ENCODE measurements around the gene PDE4A.

PDE4A gene

DNA sequence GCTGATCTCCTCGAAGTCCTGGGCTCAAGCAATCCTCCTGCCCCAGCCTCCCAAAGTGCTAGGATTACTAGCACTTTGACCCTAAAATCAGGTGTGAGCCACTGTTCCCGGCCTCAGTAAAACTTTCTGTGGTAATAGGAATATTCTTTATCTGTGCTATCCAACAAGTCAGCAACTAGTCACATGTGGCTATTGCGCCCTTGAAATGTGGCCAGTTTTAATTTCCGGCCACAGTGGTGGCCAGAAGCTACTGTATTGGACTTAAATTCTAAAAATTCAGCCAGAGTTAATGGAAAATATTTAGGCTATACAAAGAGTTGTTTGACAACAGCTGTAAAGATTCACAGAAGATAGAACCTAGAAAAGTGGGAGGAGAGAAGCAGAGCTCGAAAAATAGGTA lies 52.9 kb downstream of the PDE4A start:
- H3K9ac ChIP-seq (ENCODE audit: insufficient read length, low read depth), result no peak overlapping the region
- no peak overlapping the region for H3K4me3 ChIP-seq (ENCODE audit: insufficient read length, low read depth)
- peaks cover 3% of the 10 kb centered on the region for H3K36me3 ChIP-seq (ENCODE audit: insufficient read depth, insufficient read length, low read length)
- no peaks in the 10 kb centered on the region for H3K9me3 ChIP-seq (ENCODE audit: insufficient read depth, low read length)
- H3K4me1 ChIP-seq (ENCODE audit: insufficient read depth, insufficient read length), result peaks cover 9% of the 10 kb centered on the region
- no peak for DNase-seq (ENCODE audit: low read depth, low spot score)
- TF ChIP-seq YY1 (IDR thresholded peaks at IDR 0.05; ENCODE audit: insufficient read depth, insufficient read length), result no peak
- TF ChIP-seq SUZ12 (IDR thresholded peaks at IDR 0.05; ENCODE audit: extremely low read depth, insufficient read depth, insufficient read length), result no peak
- H3K27me3 ChIP-seq (ENCODE audit: insufficient read depth, insufficient read length), result no peaks in the 10 kb centered on the region

DNA sequence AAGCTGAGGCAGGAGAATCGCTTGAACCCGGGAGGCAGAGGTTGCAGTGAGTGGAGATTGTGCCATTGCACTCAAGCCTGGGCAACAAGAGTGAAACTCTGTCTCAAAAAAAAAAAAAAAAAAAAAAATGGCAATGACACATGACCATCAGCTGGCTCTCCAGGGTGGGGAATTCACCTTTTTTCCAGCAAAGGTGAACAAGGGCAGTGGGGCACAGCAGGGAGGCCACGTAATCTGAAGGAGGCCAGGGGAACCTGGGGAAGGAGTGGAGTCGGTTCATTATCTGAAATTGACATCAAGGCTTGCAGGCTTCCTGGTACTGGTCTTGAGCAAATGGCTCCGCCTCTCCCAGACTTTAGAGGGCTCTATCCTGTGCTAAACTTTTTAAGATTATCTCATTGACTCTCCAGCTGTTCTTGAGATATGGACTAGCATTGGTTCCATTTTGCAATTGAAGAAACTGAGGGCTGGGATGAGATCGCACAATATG lies 54.7 kb downstream of the PDE4A start:
- TF ChIP-seq ZNF274 (IDR thresholded peaks at IDR 0.05; ENCODE audit: low read depth, low read length) (no peak), YY1 (IDR thresholded peaks at IDR 0.05; ENCODE audit: insufficient read depth, insufficient read length) (no peak), SUZ12 (IDR thresholded peaks at IDR 0.05; ENCODE audit: extremely low read depth, insufficient read depth, insufficient read length) (no peak)
- no peaks in the 10 kb centered on the region for H3K9me3 ChIP-seq (ENCODE audit: insufficient read depth, low read length)
- H3K27me3 ChIP-seq (ENCODE audit: insufficient read depth, insufficient read length), result peaks cover 10% of the 10 kb centered on the region
- no peaks in the 10 kb centered on the region for H3K36me3 ChIP-seq (ENCODE audit: insufficient read depth, insufficient read length, low read length)
- no peak for DNase-seq (ENCODE audit: low read depth, low spot score)
- H3K4me3 ChIP-seq (ENCODE audit: insufficient read length, low read depth), result no peak overlapping the region
- peaks cover 5% of the 10 kb centered on the region for H3K4me1 ChIP-seq (ENCODE audit: insufficient read depth, insufficient read length)
- no peak overlapping the region for H3K9ac ChIP-seq (ENCODE audit: insufficient read length, low read depth)

DNA sequence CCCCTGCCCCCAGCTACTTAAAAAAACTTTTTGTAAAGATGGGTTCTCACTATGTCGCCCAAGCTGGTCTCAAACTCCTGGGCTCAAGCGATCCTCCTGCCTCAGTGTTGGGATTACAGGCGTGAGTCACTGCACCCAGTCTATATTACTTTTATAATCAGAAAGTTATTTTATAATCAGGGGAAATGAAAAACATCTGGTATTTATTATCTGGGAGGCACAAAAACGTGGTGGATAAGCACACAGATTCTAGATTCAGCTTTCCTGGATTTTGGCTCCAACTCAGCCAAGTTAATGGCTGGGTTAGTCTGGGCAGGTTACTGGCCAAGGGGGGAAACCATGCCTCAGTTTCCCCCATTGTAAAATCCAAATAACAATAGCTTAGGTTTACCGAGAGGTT lies 58.1 kb downstream of the PDE4A start:
- Histone ChIP-seq H3K9ac (ENCODE audit: insufficient read length, low read depth) (no peak overlapping the region), H3K4me1 (ENCODE audit: insufficient read depth, insufficient read length) (peaks cover 5% of the 10 kb centered on the region), H3K27me3 (ENCODE audit: insufficient read depth, insufficient read length) (peaks cover 10% of the 10 kb centered on the region), H3K9me3 (ENCODE audit: insufficient read depth, low read length) (no peaks in the 10 kb centered on the region), H3K36me3 (ENCODE audit: insufficient read depth, insufficient read length, low read length) (no peaks in the 10 kb centered on the region), H3K4me3 (ENCODE audit: insufficient read length, low read depth) (no peak overlapping the region)
- TF ChIP-seq YY1 (IDR thresholded peaks at IDR 0.05; ENCODE audit: insufficient read depth, insufficient read length) (no peak), ZNF274 (IDR thresholded peaks at IDR 0.05; ENCODE audit: low read depth, low read length) (no peak), SUZ12 (IDR thresholded peaks at IDR 0.05; ENCODE audit: extremely low read depth, insufficient read depth, insufficient read length) (no peak)
- no peak for DNase-seq (ENCODE audit: low read depth, low spot score)

DNA sequence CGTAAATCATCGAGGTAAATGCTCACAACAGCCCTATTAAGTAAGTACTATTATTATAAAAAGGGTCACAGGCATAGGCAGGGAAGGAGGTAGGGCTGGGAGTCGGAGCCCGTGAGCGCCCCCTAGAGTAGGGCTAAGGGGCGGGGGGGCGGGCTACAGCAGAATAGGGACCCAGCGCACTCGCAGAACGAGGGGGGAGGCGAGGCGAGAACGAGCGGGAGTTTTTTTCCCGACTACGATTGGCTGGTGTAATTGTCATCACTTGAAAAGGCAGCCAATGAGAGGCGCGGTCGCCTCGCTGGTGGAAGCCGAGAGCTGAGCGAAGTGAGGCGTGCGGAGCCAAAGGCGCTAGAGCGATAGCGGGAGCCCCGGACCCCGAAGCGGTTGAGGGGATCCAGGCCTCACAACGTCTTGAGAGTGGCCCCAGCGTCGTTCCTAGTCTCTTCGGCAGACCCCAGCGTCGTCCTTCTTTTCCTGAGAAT lies 58.6 kb downstream of the PDE4A start:
- H3K9ac ChIP-seq (ENCODE audit: insufficient read length, low read depth), result peak overlapping the region; percentile 33
- no peak overlapping the region for H3K4me3 ChIP-seq (ENCODE audit: insufficient read length, low read depth)
- H3K9me3 ChIP-seq (ENCODE audit: insufficient read depth, low read length), result no peaks in the 10 kb centered on the region
- H3K4me1 ChIP-seq (ENCODE audit: insufficient read depth, insufficient read length), result peaks cover 5% of the 10 kb centered on the region
- TF ChIP-seq SUZ12 (IDR thresholded peaks at IDR 0.05; ENCODE audit: extremely low read depth, insufficient read depth, insufficient read length), result no peak
- no peak for TF ChIP-seq YY1 (IDR thresholded peaks at IDR 0.05; ENCODE audit: insufficient read depth, insufficient read length)
- TF ChIP-seq ZNF274 (IDR thresholded peaks at IDR 0.05; ENCODE audit: low read depth, low read length), result no peak
- no peaks in the 10 kb centered on the region for H3K36me3 ChIP-seq (ENCODE audit: insufficient read depth, insufficient read length, low read length)
- peaks cover 10% of the 10 kb centered on the region for H3K27me3 ChIP-seq (ENCODE audit: insufficient read depth, insufficient read length)
- DNase-seq (ENCODE audit: low read depth, low spot score), result peak; percentile 92

DNA sequence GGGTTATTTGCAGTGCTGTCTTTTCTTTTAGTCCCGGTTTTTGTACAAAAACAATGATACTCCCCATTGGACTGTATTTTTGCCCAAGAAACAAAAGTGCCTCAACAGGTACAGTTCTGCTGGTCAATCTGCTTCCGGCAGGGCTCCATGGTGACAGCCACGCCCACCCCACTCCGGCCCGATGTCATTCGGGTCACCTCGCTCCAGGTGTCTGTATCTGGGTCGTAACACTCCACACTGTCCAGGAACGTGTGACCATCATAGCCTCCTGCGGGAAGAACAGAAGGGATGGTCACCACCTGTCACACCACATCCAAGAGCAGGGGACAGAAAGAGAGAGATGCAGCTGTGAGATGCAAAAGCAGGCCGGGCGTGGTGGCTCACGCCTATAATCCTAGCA lies 66.2 kb downstream of the PDE4A start:
- TF ChIP-seq SUZ12 (IDR thresholded peaks at IDR 0.05; ENCODE audit: extremely low read depth, insufficient read depth, insufficient read length) (no peak), YY1 (IDR thresholded peaks at IDR 0.05; ENCODE audit: insufficient read depth, insufficient read length) (no peak), ZNF274 (IDR thresholded peaks at IDR 0.05; ENCODE audit: low read depth, low read length) (no peak)
- no peak for DNase-seq (ENCODE audit: low read depth, low spot score)
- Histone ChIP-seq H3K9me3 (ENCODE audit: insufficient read depth, low read length) (no peaks in the 10 kb centered on the region), H3K27me3 (ENCODE audit: insufficient read depth, insufficient read length) (no peaks in the 10 kb centered on the region), H3K4me1 (ENCODE audit: insufficient read depth, insufficient read length) (peaks cover 2% of the 10 kb centered on the region), H3K4me3 (ENCODE audit: insufficient read length, low read depth) (no peak overlapping the region), H3K9ac (ENCODE audit: insufficient read length, low read depth) (no peak overlapping the region), H3K36me3 (ENCODE audit: insufficient read depth, insufficient read length, low read length) (peaks cover 59% of the 10 kb centered on the region)

DNA sequence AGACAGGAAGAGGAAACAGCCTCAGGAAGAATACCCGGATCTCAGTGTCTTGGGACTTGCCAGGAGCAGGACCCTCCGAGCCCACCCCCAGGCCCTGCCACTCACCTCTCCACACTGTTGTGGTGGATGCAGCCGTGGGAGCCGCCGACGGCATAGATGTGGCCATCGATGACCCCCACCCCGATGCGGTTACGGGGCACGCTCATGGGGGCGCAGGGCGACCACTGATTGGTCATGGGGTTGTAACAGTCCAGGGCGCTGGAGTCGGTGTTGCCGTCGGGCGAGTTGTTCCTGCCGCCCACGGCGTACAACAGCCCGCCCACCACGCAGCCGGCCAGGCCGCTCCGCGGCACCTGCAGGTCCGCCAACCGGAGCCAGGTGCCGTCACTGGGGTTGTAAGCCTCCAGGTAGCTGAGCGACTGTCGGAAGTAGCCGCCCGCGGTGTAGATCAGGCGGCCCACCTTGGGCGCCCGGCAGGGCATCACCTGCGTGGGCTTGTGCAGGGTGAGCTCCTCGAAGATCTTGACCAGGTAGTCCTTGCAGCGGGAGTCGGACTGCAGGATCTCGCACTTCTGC lies 71.2 kb downstream of the PDE4A start:
- TF ChIP-seq SUZ12 (IDR thresholded peaks at IDR 0.05; ENCODE audit: extremely low read depth, insufficient read depth, insufficient read length) (no peak), ZNF274 (IDR thresholded peaks at IDR 0.05; ENCODE audit: low read depth, low read length) (no peak), YY1 (IDR thresholded peaks at IDR 0.05; ENCODE audit: insufficient read depth, insufficient read length) (no peak)
- Histone ChIP-seq H3K9me3 (ENCODE audit: insufficient read depth, low read length) (no peaks in the 10 kb centered on the region), H3K4me1 (ENCODE audit: insufficient read depth, insufficient read length) (peaks cover 5% of the 10 kb centered on the region), H3K36me3 (ENCODE audit: insufficient read depth, insufficient read length, low read length) (peaks cover 80% of the 10 kb centered on the region), H3K4me3 (ENCODE audit: insufficient read length, low read depth) (no peak overlapping the region), H3K27me3 (ENCODE audit: insufficient read depth, insufficient read length) (no peaks in the 10 kb centered on the region), H3K9ac (ENCODE audit: insufficient read length, low read depth) (no peak overlapping the region)
- DNase-seq (ENCODE audit: low read depth, low spot score), result no peak

DNA sequence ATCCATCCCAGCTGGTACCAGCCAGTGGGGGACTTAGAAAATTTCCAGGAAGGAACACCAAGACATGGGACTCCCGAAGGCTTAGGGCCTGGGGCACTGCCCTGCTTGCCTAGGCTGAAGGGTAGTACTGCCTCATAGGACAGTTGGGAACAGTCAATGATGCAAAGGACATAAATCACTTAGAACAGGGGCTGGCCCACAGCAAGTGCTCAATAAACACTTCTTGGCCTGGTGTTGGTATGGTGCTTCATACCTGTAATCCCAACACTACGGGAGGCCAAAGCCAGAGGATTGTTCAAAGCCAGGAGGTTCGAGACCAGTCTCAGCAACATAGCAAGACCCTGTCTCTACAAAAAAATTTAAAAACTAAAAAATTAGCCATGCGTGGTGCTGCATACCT lies 77.0 kb downstream of the PDE4A start:
- Histone ChIP-seq H3K36me3 (ENCODE audit: insufficient read depth, insufficient read length, low read length) (peaks cover 69% of the 10 kb centered on the region), H3K9me3 (ENCODE audit: insufficient read depth, low read length) (no peaks in the 10 kb centered on the region), H3K4me3 (ENCODE audit: insufficient read length, low read depth) (no peak overlapping the region), H3K27me3 (ENCODE audit: insufficient read depth, insufficient read length) (no peaks in the 10 kb centered on the region), H3K9ac (ENCODE audit: insufficient read length, low read depth) (no peak overlapping the region), H3K4me1 (ENCODE audit: insufficient read depth, insufficient read length) (peaks cover 8% of the 10 kb centered on the region)
- DNase-seq (ENCODE audit: low read depth, low spot score), result no peak
- no peak for TF ChIP-seq SUZ12 (IDR thresholded peaks at IDR 0.05; ENCODE audit: extremely low read depth, insufficient read depth, insufficient read length)
- TF ChIP-seq YY1 (IDR thresholded peaks at IDR 0.05; ENCODE audit: insufficient read depth, insufficient read length), result no peak
- no peak for TF ChIP-seq ZNF274 (IDR thresholded peaks at IDR 0.05; ENCODE audit: low read depth, low read length)

Measured in NT2/D1 (cell line).